Measurements from ENCODE around the gene KRT72. TPM values are rescaled to one million over a fixed set of nuclear protein-coding genes. Genes with fewer than 3 reads are reported as not detected.

KRT72 gene
- total and polyA plus RNA-seq, 2 of the 13 experiments (the other 11 are each of a cell fraction or from before 2014, with no cell fraction given) = not detected

DNA sequence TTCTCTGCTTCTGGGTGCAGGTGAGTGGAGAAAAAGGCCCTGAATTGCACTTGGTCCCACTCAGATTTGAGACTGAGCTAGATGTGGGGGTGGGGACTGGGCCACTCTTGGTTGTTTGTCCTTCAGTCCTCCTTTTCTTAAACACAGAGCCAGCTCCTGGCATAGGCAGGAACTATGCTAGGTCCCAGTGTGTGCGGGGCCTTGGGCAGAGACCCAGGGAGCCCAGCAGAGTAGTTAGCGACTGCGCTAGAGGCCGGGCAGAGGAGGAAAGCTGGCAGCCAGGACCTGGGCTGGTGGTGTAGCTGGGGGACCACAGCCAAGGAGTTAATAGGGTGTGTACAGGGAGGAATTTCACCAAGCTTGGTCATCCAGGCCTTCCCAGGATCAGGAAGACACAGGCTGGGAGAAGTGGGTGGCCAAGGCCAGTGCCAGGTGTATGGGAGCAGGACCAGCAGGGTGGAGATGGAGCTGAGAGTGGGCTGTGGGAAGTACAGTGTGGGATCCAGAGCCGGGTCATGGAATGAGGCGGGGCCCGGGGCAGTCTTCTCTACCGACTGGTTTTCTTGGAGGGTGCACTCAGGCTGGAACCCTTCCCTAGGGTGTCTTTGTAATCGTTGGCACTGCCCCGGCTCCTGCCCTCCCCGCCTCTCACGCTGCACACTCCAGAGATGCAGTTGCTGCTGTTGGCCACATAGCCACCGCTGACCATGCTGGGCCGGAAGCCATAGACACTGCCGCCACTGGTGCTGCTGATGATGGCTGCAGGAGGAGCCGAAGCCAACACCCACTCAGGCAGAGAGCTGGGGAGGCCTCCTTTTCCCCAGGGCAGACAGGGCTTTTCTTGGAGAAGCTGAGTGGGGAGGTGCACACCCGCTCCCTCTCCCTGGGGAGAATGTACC, 57.0 kb downstream of the KRT72 start:
- in situ Hi-C loops (cut with HindIII; ENCODE audit: extremely low pct_ligation_motif_present, low pct_unique_long_range_greater_than_20kb) = loop anchor here (25.0 kb wide), 1 partner anchor 407 kb away; no protein-coding TSS in a partner anchor
- BruUV-seq (replicated peaks) = no TSS peak
- Histone ChIP-seq H3K79me2 (ENCODE audit: insufficient read depth, low read length) (no peaks in the 10 kb centered on the region), H3K4me2 (ENCODE audit: low read depth, low read length) (no peak overlapping the region), H3K9ac (ENCODE audit: insufficient read depth, low read depth, low read length) (no peak overlapping the region), H3K36me3 (replicated peaks in 1 of 2; ENCODE audit: control insufficient read depth in 1 of 2, insufficient read depth in 2 of 2, low read length in 2 of 2) (no peaks in the 10 kb centered on the region), H3K4me1 (ENCODE audit: insufficient read depth, low read length) (no peaks in the 10 kb centered on the region), H3K27ac (ENCODE audit: extremely low read length, insufficient read depth, low read length) (no peak overlapping the region), H3K27me3 (ENCODE audit: control insufficient read depth in 1 of 2, insufficient read depth in 2 of 2, low read length in 2 of 2) (peaks cover 3 to 6% of the 10 kb centered on the region in 2 experiments; a peak in 3 of 5 replicates), H3K4me3 (replicated peaks in 1 of 3; ENCODE audit: insufficient read depth in 1 of 3, low read depth in 2 of 3, low read length in 3 of 3) (no peak overlapping the region), H3K9me3 (ENCODE audit: low read length) (no peaks in the 10 kb centered on the region), H4K20me1 (ENCODE audit: insufficient read depth, low read length) (no peaks in the 10 kb centered on the region), H2AFZ (ENCODE audit: low read length) (no peak overlapping the region)
- ChIA-PET POLR2A (no interaction called here), CTCF (ENCODE audit: low intra/inter-chr PET ratio, low total read pairs) (no interaction called here)
- ATAC-seq = peak; percentile 74
- no peak for FAIRE-seq
- WGBS (ENCODE audit: low lambda C conversion rate) = 71% methylated on average over 6 of the region's 17 CpGs
- intact Hi-C loops (cut with micrococcal nuclease; ENCODE audit: unreplicated experiment) = no loop called here
- DNase-seq (ENCODE audit: low spot score) = no peak
- TF ChIP-seq ZNF224 (CRISPR knock-in tag; IDR thresholded peaks at IDR 0.05) = no peak
- no peak for TF ChIP-seq KLF11 (CRISPR knock-in tag; IDR thresholded peaks at IDR 0.05)
- no peak for TF ChIP-seq ZSCAN25 (CRISPR knock-in tag; IDR thresholded peaks at IDR 0.05)
- TF ChIP-seq ZNF558 (CRISPR knock-in tag; IDR thresholded peaks at IDR 0.05; ENCODE audit: borderline replicate concordance) = no peak
- TF ChIP-seq CC2D1A (CRISPR knock-in tag; IDR thresholded peaks at IDR 0.05) = no peak
- TF ChIP-seq RBFOX2 (IDR thresholded peaks at IDR 0.05; ENCODE audit: low read depth, low read length) = no peak
- TF ChIP-seq ZNF180 (CRISPR knock-in tag; IDR thresholded peaks at IDR 0.05; ENCODE audit: borderline replicate concordance, low read depth) = no peak
- TF ChIP-seq, protein P1, sequence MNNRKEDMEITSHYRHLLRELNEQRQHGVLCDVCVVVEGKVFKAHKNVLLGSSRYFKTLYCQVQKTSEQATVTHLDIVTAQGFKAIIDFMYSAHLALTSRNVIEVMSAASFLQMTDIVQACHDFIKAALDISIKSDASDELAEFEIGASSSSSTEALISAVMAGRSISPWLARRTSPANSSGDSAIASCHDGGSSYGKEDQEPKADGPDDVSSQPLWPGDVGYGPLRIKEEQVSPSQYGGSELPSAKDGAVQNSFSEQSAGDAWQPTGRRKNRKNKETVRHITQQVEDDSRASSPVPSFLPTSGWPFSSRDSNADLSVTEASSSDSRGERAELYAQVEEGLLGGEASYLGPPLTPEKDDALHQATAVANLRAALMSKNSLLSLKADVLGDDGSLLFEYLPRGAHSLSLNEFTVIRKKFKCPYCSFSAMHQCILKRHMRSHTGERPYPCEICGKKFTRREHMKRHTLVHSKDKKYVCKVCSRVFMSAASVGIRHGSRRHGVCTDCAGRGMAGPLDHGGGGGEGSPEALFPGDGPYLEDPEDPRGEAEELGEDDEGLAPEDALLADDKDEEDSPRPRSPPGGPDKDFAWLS (CRISPR knock-in tag; IDR thresholded peaks at IDR 0.05; ENCODE audit: borderline replicate concordance) = no peak
- TF ChIP-seq E2F1 (CRISPR knock-in tag; IDR thresholded peaks at IDR 0.05) = no peak
- TF ChIP-seq MEIS1 (CRISPR knock-in tag; IDR thresholded peaks at IDR 0.05; ENCODE audit: borderline replicate concordance) = no peak
- no peak for TF ChIP-seq ZNF101 (CRISPR knock-in tag; IDR thresholded peaks at IDR 0.05; ENCODE audit: borderline replicate concordance, low read depth)
- TF ChIP-seq, protein P2, sequence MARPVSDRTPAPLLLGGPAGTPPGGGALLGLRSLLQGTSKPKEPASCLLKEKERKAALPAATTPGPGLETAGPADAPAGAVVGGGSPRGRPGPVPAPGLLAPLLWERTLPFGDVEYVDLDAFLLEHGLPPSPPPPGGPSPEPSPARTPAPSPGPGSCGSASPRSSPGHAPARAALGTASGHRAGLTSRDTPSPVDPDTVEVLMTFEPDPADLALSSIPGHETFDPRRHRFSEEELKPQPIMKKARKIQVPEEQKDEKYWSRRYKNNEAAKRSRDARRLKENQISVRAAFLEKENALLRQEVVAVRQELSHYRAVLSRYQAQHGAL (CRISPR knock-in tag; IDR thresholded peaks at IDR 0.05; ENCODE audit: not compliant biosample characterization) = no peak
